Endodermal cell (in vitro differentiated cells): ENCODE measurements around the gene EED. TPM values are rescaled to one million over a fixed set of nuclear protein-coding genes. Genes with fewer than 3 reads are reported as not detected.
A peak's percentile ranks its signal among the peaks of the same experiment; 100 is the strongest.

Source experiments
- DNase-seq: peaks from one replicate; pipeline ENCODE4 v3.0.0-alpha.2; 2017
- H3K27ac ChIP-seq: 2 replicates; pipeline ENCODE4 v1.5.1; 2013; ENCODE audit warnings: mild to moderate bottlenecking, low read depth, low read length, moderate library complexity
- H3K27me3 ChIP-seq: 2 replicates; pipeline ENCODE4 v1.6.1; 2013; ENCODE audit warnings: mild to moderate bottlenecking, low read length, moderate library complexity; ENCODE audit not compliant: insufficient read depth, control insufficient read depth, poor library complexity, severe bottlenecking
- H3K36me3 ChIP-seq: 2 replicates; pipeline ENCODE4 v1.7.0; 2013; ENCODE audit warnings: mild to moderate bottlenecking, low read length, moderate library complexity; ENCODE audit not compliant: control insufficient read depth, insufficient read depth
- H3K4me1 ChIP-seq: one replicate; pipeline ENCODE4 v1.7.0; 2013; ENCODE audit warnings: low read length; ENCODE audit not compliant: control insufficient read depth, insufficient read depth
- H3K4me3 ChIP-seq: 2 replicates; pipeline ENCODE4 v1.5.1; 2013; ENCODE audit warnings: mild to moderate bottlenecking, low read length, moderate library complexity
- H3K9ac ChIP-seq: 2 replicates; pipeline ENCODE4 v1.6.1; 2013; ENCODE audit warnings: mild to moderate bottlenecking, low read length, moderate library complexity; ENCODE audit not compliant: poor library complexity, severe bottlenecking; ENCODE audit errors: extremely low read depth
- H3K9me3 ChIP-seq: 2 replicates; pipeline ENCODE4 v1.6.1; 2013; ENCODE audit warnings: mild to moderate bottlenecking, low read length, moderate library complexity; ENCODE audit not compliant: control insufficient read depth
- H3K27ac Mint-ChIP-seq: 2 replicates; pipeline ENCODE4 v1.8.0; 2020; ENCODE audit warnings: mixed read lengths
- H3K27me3 Mint-ChIP-seq: 2 replicates; pipeline ENCODE4 v1.8.0; 2021; ENCODE audit warnings: mild to moderate bottlenecking, mixed read lengths; ENCODE audit not compliant: insufficient read depth
- H3K36me3 Mint-ChIP-seq: 2 replicates; pipeline ENCODE4 v1.8.0; 2020; ENCODE audit warnings: low read depth, mixed read lengths
- H3K4me1 Mint-ChIP-seq: 2 replicates; pipeline ENCODE4 v1.8.0; 2020; ENCODE audit warnings: mixed read lengths
- H3K4me3 Mint-ChIP-seq: 2 replicates; pipeline ENCODE4 v1.8.0; 2020; ENCODE audit warnings: mild to moderate bottlenecking, moderate library complexity, mixed read lengths
- H3K9me3 Mint-ChIP-seq: 2 replicates; pipeline ENCODE4 v1.8.0; 2020; ENCODE audit warnings: mild to moderate bottlenecking, mixed read lengths
- WGBS, 2 experiments: methylation state at CpG; one replicate each; pipeline versions ENCODE4 v1.1.5 to v1.1.7; 2013; ENCODE audit warnings: missing lambda C conversion rate in 2 of 2, mixed read lengths in 1 of 2; ENCODE audit not compliant: insufficient coverage in 1 of 2, insufficient read length in 1 of 2; 5-methylcytosine and 5-hydroxymethylcytosine counted together
- total RNA-seq, 2 donors: library from RNA; stranded (reverse); fragmentation: NEBNext Ultra II Directional in 1 of 2; extraction: Animal tissue kit (Norgen Biotek cat#: 25700) in 1 of 2; gene quantifications; 2 replicates in 1 of 2; 3 replicates in 1 of 2; pipeline ENCODE4 v1.2.1, GENCODE V29; 2021
- TF ChIP-seq, protein P1 (sequence below): fragments of 200-600 bp; sonication (generic); conservative IDR thresholded peaks from 2 replicates; pipeline ENCODE4 v1.5.0; 2021; ENCODE audit warnings: antibody characterized with exemption, mild to moderate bottlenecking

The EED gene
- total RNA-seq, 2 donors from 2014 or later, result 29.2 to 39.2 TPM

DNA sequence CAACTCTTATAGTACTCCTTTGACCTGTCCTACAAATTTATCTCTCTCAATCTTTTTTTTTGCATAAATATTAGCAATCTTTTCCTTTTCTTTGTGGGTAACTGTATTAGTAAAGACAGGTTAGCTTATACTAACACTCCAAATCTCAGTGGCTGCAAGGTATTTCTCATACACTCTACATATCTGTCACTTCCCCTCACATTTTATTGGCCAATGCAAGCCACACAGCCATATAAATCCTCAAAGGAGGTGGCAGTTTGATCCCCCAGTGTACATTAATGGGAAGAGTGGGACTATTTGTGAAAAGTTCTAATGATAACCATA is 42.6 kb upstream of the EED start:
- DNase-seq, result no peak
- Histone ChIP-seq H3K4me3 (peak overlapping the region; percentile 8), H3K9ac (no peak overlapping the region), H3K27ac (no peak overlapping the region), H3K36me3 (no peaks in the 10 kb centered on the region), H3K27me3 (no peaks in the 10 kb centered on the region), H3K9me3 (no peaks in the 10 kb centered on the region), H3K4me1 (no peaks in the 10 kb centered on the region)
- H3K27ac Mint-ChIP-seq, result no peak overlapping the region
- H3K4me1 Mint-ChIP-seq, result no peaks in the 10 kb centered on the region
- no peaks in the 10 kb centered on the region for H3K9me3 Mint-ChIP-seq
- TF ChIP-seq, protein P1, sequence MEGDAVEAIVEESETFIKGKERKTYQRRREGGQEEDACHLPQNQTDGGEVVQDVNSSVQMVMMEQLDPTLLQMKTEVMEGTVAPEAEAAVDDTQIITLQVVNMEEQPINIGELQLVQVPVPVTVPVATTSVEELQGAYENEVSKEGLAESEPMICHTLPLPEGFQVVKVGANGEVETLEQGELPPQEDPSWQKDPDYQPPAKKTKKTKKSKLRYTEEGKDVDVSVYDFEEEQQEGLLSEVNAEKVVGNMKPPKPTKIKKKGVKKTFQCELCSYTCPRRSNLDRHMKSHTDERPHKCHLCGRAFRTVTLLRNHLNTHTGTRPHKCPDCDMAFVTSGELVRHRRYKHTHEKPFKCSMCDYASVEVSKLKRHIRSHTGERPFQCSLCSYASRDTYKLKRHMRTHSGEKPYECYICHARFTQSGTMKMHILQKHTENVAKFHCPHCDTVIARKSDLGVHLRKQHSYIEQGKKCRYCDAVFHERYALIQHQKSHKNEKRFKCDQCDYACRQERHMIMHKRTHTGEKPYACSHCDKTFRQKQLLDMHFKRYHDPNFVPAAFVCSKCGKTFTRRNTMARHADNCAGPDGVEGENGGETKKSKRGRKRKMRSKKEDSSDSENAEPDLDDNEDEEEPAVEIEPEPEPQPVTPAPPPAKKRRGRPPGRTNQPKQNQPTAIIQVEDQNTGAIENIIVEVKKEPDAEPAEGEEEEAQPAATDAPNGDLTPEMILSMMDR, result no peak
- no peak overlapping the region for H3K4me3 Mint-ChIP-seq
- peaks cover 7% of the 10 kb centered on the region for H3K27me3 Mint-ChIP-seq
- no peaks in the 10 kb centered on the region for H3K36me3 Mint-ChIP-seq

DNA sequence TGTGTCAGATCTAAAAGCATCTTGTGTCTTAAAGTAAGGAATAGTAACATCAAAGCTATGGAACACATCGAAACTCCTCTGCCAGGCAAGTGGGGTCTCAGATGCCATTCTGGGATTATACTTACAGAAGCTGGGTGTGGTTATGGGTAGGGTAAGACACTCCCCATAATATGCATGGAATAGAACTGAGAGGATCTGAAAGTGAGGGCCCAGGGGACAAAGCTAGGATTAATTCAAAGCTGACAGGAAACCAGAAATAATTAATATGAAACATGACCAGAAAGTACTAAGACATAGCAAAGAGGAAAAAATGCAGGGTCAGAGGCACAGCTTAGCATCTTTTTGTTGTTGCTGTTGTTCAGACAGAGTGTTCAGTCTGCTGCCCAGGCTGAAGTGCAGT is 40.2 kb upstream of the EED start:
- no peak overlapping the region for H3K4me3 Mint-ChIP-seq
- no peaks in the 10 kb centered on the region for H3K9me3 Mint-ChIP-seq
- 85% methylated on average over 1 of the region's 1 CpG; no CpG with 5 or more reads in 1 of the 2 experiments for WGBS, 2 experiments
- Histone ChIP-seq H3K4me1 (no peaks in the 10 kb centered on the region), H3K27me3 (no peaks in the 10 kb centered on the region), H3K36me3 (no peaks in the 10 kb centered on the region), H3K9ac (no peak overlapping the region), H3K4me3 (no peak overlapping the region), H3K9me3 (peaks cover 4% of the 10 kb centered on the region), H3K27ac (no peak overlapping the region)
- H3K4me1 Mint-ChIP-seq, result no peaks in the 10 kb centered on the region
- peaks cover 7% of the 10 kb centered on the region for H3K27me3 Mint-ChIP-seq
- TF ChIP-seq, protein P1, result no peak
- H3K27ac Mint-ChIP-seq, result no peak overlapping the region
- no peaks in the 10 kb centered on the region for H3K36me3 Mint-ChIP-seq
- no peak for DNase-seq

DNA sequence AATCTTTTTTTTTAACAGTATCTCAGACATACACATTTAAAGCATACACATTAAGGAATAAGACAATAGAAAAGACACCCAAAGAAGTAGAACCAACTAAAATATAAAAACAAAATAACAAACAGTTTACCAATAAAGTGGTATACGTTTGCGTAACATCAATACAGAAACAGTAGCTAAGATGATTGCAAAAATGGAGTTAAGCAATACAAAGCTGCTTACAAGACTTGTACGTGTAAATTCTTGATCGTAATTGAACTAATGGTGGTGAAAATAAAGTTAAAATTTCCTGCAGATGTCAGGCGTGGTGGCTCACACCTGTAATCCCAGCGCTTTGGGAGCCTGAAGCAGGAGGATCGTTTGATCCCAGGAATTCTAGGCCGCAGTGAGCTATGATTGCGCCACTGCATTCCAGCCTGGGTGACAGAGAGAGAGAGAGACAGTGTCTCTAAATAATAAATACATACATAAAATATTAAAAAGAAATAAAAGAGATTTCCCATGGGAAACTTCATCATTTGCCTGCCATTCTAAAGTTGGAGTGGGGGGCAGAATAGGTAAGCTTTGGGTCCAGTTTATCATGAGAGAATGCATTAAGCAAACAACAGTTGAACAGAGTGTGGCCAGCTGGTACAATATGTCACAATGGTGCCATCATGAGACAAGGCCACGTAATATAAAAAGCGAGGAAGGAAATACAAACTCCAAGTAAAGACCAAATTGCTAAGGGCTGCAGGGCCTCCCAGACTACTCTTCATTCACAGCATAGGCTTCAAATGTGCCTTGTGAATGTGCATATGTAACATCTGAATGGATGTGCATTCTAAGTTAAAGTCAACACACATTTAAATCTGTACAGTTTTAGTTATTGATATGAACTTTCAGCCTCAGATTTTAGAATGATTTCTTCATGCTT is 38.9 kb upstream of the EED start:
- Mint-ChIP-seq H3K4me3 (no peak overlapping the region), H3K27ac (no peak overlapping the region), H3K9me3 (no peaks in the 10 kb centered on the region), H3K4me1 (no peaks in the 10 kb centered on the region), H3K36me3 (no peaks in the 10 kb centered on the region), H3K27me3 (peaks cover 7% of the 10 kb centered on the region)
- peaks cover 4% of the 10 kb centered on the region for H3K9me3 ChIP-seq
- H3K4me3 ChIP-seq, result no peak overlapping the region
- TF ChIP-seq, protein P1, result no peak
- no peaks in the 10 kb centered on the region for H3K27me3 ChIP-seq
- DNase-seq, result no peak
- no peak overlapping the region for H3K9ac ChIP-seq
- no peaks in the 10 kb centered on the region for H3K4me1 ChIP-seq
- H3K36me3 ChIP-seq, result no peaks in the 10 kb centered on the region
- H3K27ac ChIP-seq, result no peak overlapping the region
- whole genome bisulfite sequencing, 2 experiments, result 93 to 96% methylated on average over 9 to 10 of the region's 11 CpGs
